KMS-11 (cell line): Measurements from ENCODE around the gene OBSL1.

Source experiments
- H2AFZ ChIP-seq: fragments of 200-600 bp; sonication (generic); 2 replicates; pipeline ENCODE4 v1.6.1; 2016; ENCODE audit warnings: antibody characterized with exemption, mixed run types, low read depth
- H3K27ac ChIP-seq: fragments of 200-600 bp; sonication (generic); 2 replicates; pipeline ENCODE4 v1.6.1; 2016; ENCODE audit warnings: mild to moderate bottlenecking, mixed run types
- H3K27me3 ChIP-seq: fragments of 200-600 bp; sonication (generic); 2 replicates; pipeline ENCODE4 v1.6.1; 2017; ENCODE audit warnings: mild to moderate bottlenecking, low read depth, mixed run types, moderate library complexity; ENCODE audit not compliant: insufficient read depth
- H3K36me3 ChIP-seq: fragments of 200-600 bp; sonication (generic); 2 replicates; pipeline ENCODE4 v1.6.1; 2017; ENCODE audit warnings: mild to moderate bottlenecking, mixed run types; ENCODE audit not compliant: insufficient read depth
- H3K4me1 ChIP-seq: fragments of 200-600 bp; sonication (generic); 2 replicates; pipeline ENCODE4 v1.6.1; 2016; ENCODE audit warnings: mild to moderate bottlenecking, low read depth, mixed run types; ENCODE audit not compliant: poor library complexity, severe bottlenecking
- H3K4me2 ChIP-seq: fragments of 200-600 bp; sonication (generic); 2 replicates; pipeline ENCODE4 v1.7.0; 2016; ENCODE audit warnings: mild to moderate bottlenecking, mixed run types
- H3K4me3 ChIP-seq: fragments of 200-600 bp; sonication (generic); IDR thresholded peaks from 2 replicates; pipeline ENCODE4 v1.6.1; 2017; ENCODE audit warnings: low read depth, low read length, mixed read lengths; ENCODE audit not compliant: insufficient read depth
- H3K79me2 ChIP-seq: fragments of 200-600 bp; sonication (generic); 2 replicates; pipeline ENCODE4 v1.6.1; 2016; ENCODE audit warnings: low read depth, mixed run types; ENCODE audit not compliant: insufficient read depth
- H3K9ac ChIP-seq: fragments of 200-600 bp; sonication (generic); 2 replicates; pipeline ENCODE4 v1.6.1; 2016; ENCODE audit warnings: mild to moderate bottlenecking, mixed run types
- H4K20me1 ChIP-seq: fragments of 200-600 bp; sonication (generic); 2 replicates; pipeline ENCODE4 v1.6.1; 2016; ENCODE audit warnings: mild to moderate bottlenecking, mixed run types; ENCODE audit not compliant: insufficient read depth
- CTCF ChIP-seq: fragments of 200-600 bp; sonication (generic); conservative IDR thresholded peaks from 2 replicates; pipeline ENCODE4 v1.6.1; 2017; ENCODE audit warnings: low read depth, mild to moderate bottlenecking, antibody characterized with exemption, low read length, moderate library complexity, mixed read lengths

Gene OBSL1

GRCh38 chr2:219536967-219537366, 34.4 kb downstream of the OBSL1 start:
- TF ChIP-seq CTCF, result no peak
- H3K4me3 ChIP-seq, result no peak overlapping the region
- no peak overlapping the region for H3K27ac ChIP-seq
- no peaks in the 10 kb centered on the region for H4K20me1 ChIP-seq
- no peaks in the 10 kb centered on the region for H3K79me2 ChIP-seq
- peaks cover 19% of the 10 kb centered on the region; the same call in 1 of the 2 replicates for H3K27me3 ChIP-seq
- peaks cover 4% of the 10 kb centered on the region for H3K4me1 ChIP-seq
- no peak overlapping the region for H2AFZ ChIP-seq
- no peak overlapping the region for H3K9ac ChIP-seq
- H3K4me2 ChIP-seq, result no peak overlapping the region
- H3K36me3 ChIP-seq, result no peaks in the 10 kb centered on the region

- Histone ChIP-seq H3K36me3 (no peaks in the 10 kb centered on the region), H2AFZ (no peak overlapping the region), H3K4me2 (no peak overlapping the region), H3K4me1 (peaks cover 3% of the 10 kb centered on the region), H3K79me2 (no peaks in the 10 kb centered on the region), H3K27me3 (peaks cover 24% of the 10 kb centered on the region), H3K9ac (no peak overlapping the region), H3K4me3 (no peak overlapping the region), H3K27ac (no peak overlapping the region), H4K20me1 (no peaks in the 10 kb centered on the region)
- TF ChIP-seq CTCF, result no peak
Observed at GRCh38 chr2:219536425-219536824, 34.9 kb downstream of the OBSL1 start.

- no peaks in the 10 kb centered on the region for H3K4me1 ChIP-seq
- no peaks in the 10 kb centered on the region for H3K36me3 ChIP-seq
- no peaks in the 10 kb centered on the region for H4K20me1 ChIP-seq
- no peak overlapping the region for H3K4me2 ChIP-seq
- H3K4me3 ChIP-seq, result no peak overlapping the region
- no peak overlapping the region for H3K9ac ChIP-seq
- H3K27me3 ChIP-seq, result peaks cover 38% of the 10 kb centered on the region
- H3K27ac ChIP-seq, result no peak overlapping the region
- TF ChIP-seq CTCF, result no peak
- no peaks in the 10 kb centered on the region for H3K79me2 ChIP-seq
- no peak overlapping the region for H2AFZ ChIP-seq
Observed at GRCh38 chr2:219533930-219534661, 37.2 kb downstream of the OBSL1 start.

- Histone ChIP-seq H3K4me1 (peaks cover 8% of the 10 kb centered on the region), H2AFZ (no peak overlapping the region), H4K20me1 (no peaks in the 10 kb centered on the region), H3K79me2 (no peaks in the 10 kb centered on the region), H3K9ac (no peak overlapping the region), H3K27me3 (peaks cover 56% of the 10 kb centered on the region), H3K27ac (no peak overlapping the region), H3K36me3 (no peaks in the 10 kb centered on the region), H3K4me3 (no peak overlapping the region), H3K4me2 (no peak overlapping the region)
- TF ChIP-seq CTCF, result no peak
Observed at GRCh38 chr2:219532378-219532649, 39.0 kb downstream of the OBSL1 start.
